Measurements from ENCODE around the gene USP48. TPM values are rescaled to one million over a fixed set of nuclear protein-coding genes. Genes with fewer than 3 reads are reported as not detected.
"Not testable (repeated sequence)": the region's sequence is repeated elsewhere in the genome, so short reads cannot be mapped to it uniquely, and the experiment has no call there.

USP48 gene
- polyA plus RNA-seq, 1 experiment, result 43.6 TPM

- CTCF ChIA-PET, result interaction anchor here (1.2 kb wide), 1 partner anchor 135 kb away, joined by 3 read pairs; no protein-coding TSS in a partner anchor
- H3K4me3 ChIP-seq (ENCODE audit: low read depth, low read length), result no peak overlapping the region
- H3K27me3 ChIP-seq (ENCODE audit: control insufficient read depth, insufficient read depth, low read length), result no peaks in the 10 kb centered on the region
- H3K9me3 ChIP-seq (ENCODE audit: control insufficient read depth, insufficient read depth, low read length), result peaks cover 2% of the 10 kb centered on the region
- POLR2A ChIA-PET, result no interaction called here
- no peak for TF ChIP-seq CTCF (IDR thresholded peaks at IDR 0.05; ENCODE audit: low read depth, low read length)
- no peak overlapping the region for H3K27ac ChIP-seq (ENCODE audit: low read depth, low read length)
- DNase-seq (ENCODE audit: low read depth, low spot score), result no peak
Observed at GRCh38 chr1:21828506-21829210, 45.7 kb upstream of the USP48 start.

GRCh38 chr1:21828075-21828474, 45.1 kb upstream of the USP48 start:
- H3K27ac ChIP-seq (ENCODE audit: low read depth, low read length), result no peak overlapping the region
- H3K9me3 ChIP-seq (ENCODE audit: control insufficient read depth, insufficient read depth, low read length), result no peaks in the 10 kb centered on the region; the same call in 1 of the 2 replicates
- no peak overlapping the region for H3K4me3 ChIP-seq (ENCODE audit: low read depth, low read length)
- POLR2A ChIA-PET, result no interaction called here
- CTCF ChIA-PET, result interaction anchor here (1.2 kb wide), 1 partner anchor 135 kb away, joined by 3 read pairs; no protein-coding TSS in a partner anchor
- no peak for DNase-seq (ENCODE audit: low read depth, low spot score)
- H3K27me3 ChIP-seq (ENCODE audit: control insufficient read depth, insufficient read depth, low read length), result no peaks in the 10 kb centered on the region
- no peak for TF ChIP-seq CTCF (IDR thresholded peaks at IDR 0.05; ENCODE audit: low read depth, low read length)

- DNase-seq (ENCODE audit: low read depth, low spot score), result no peak
- TF ChIP-seq CTCF (IDR thresholded peaks at IDR 0.05; ENCODE audit: low read depth, low read length), result no peak
- POLR2A ChIA-PET, result no interaction called here
- Histone ChIP-seq H3K4me3 (ENCODE audit: low read depth, low read length) (no peak overlapping the region), H3K9me3 (ENCODE audit: control insufficient read depth, insufficient read depth, low read length) (no peaks in the 10 kb centered on the region; the same call in 1 of the 2 replicates), H3K27me3 (ENCODE audit: control insufficient read depth, insufficient read depth, low read length) (no peaks in the 10 kb centered on the region), H3K27ac (ENCODE audit: low read depth, low read length) (no peak overlapping the region)
- CTCF ChIA-PET, result interaction anchor here (1.2 kb wide), 1 partner anchor 136 kb away, joined by 3 read pairs; no protein-coding TSS in a partner anchor
Observed at GRCh38 chr1:21827141-21827679, 44.3 kb upstream of the USP48 start.

- H3K4me3 ChIP-seq (ENCODE audit: low read depth, low read length); DNase-seq (ENCODE audit: low read depth, low spot score); POLR2A ChIA-PET; CTCF ChIA-PET; H3K27ac ChIP-seq (ENCODE audit: low read depth, low read length); H3K27me3 ChIP-seq (ENCODE audit: control insufficient read depth, insufficient read depth, low read length); H3K9me3 ChIP-seq (ENCODE audit: control insufficient read depth, insufficient read depth, low read length): not testable (repeated sequence)
Observed at GRCh38 chr1:21826694-21827093, 43.7 kb upstream of the USP48 start.

- Histone ChIP-seq H3K9me3 (ENCODE audit: control insufficient read depth, insufficient read depth, low read length) (no peaks in the 10 kb centered on the region), H3K4me3 (ENCODE audit: low read depth, low read length) (no peak overlapping the region), H3K27ac (ENCODE audit: low read depth, low read length) (no peak overlapping the region), H3K27me3 (ENCODE audit: control insufficient read depth, insufficient read depth, low read length) (no peaks in the 10 kb centered on the region)
- TF ChIP-seq CTCF (IDR thresholded peaks at IDR 0.05; ENCODE audit: low read depth, low read length), result no peak
- no peak for DNase-seq (ENCODE audit: low read depth, low spot score)
- ChIA-PET CTCF (no interaction called here), POLR2A (no interaction called here)
Observed at GRCh38 chr1:21825393-21825792, 42.4 kb upstream of the USP48 start.

All from AG04450 (cell line).